Bronchial epithelial cell (primary cell): ENCODE data around the gene LYSET. TPM values are rescaled to one million over a fixed set of nuclear protein-coding genes. Genes with fewer than 3 reads are reported as not detected.
"Not testable (repeated sequence)": the region's sequence is repeated elsewhere in the genome, so short reads cannot be mapped to it uniquely, and the experiment has no call there.

Experiments used
- DNase-seq: peaks from one replicate; pipeline ENCODE4 v3.0.0-alpha.2; 2010; ENCODE audit warnings: low read depth
- FAIRE-seq: peaks from 2 replicates; lab custom pipeline; 2011; peaks lifted over from hg19 to GRCh38; lab: Jason Lieb, UNC
- H3K27me3 ChIP-seq: 2 replicates; pipeline ENCODE4 v1.5.1; 2011; ENCODE audit warnings: low read length; ENCODE audit not compliant: control insufficient read depth, insufficient read depth
- H3K36me3 ChIP-seq: 2 replicates; pipeline ENCODE4 v1.5.1; 2011; ENCODE audit warnings: low read length; ENCODE audit not compliant: control insufficient read depth, insufficient read depth
- H3K4me3 ChIP-seq: 2 replicates; pipeline ENCODE4 v1.5.1; 2011; ENCODE audit warnings: mild to moderate bottlenecking, low read depth, low read length, control low read depth
- total RNA-seq: library from RNA; depleted of rRNA; stranded (reverse); fragments of >200 nt; gene quantifications from 2 replicates; pipeline ENCODE4 v1.2.1, GENCODE V29; 2014
- TF ChIP-seq, protein P1 (sequence below): IDR thresholded peaks from 2 replicates; pipeline ENCODE4 v1.5.1; 2011; ENCODE audit warnings: mild to moderate bottlenecking, moderate library complexity, low read length, control low read depth, inconsistent platforms; ENCODE audit not compliant: insufficient read depth, severe bottlenecking

LYSET gene
- total RNA-seq, 1 donor from 2014 or later: 11.3 TPM

- TF ChIP-seq, protein P1, sequence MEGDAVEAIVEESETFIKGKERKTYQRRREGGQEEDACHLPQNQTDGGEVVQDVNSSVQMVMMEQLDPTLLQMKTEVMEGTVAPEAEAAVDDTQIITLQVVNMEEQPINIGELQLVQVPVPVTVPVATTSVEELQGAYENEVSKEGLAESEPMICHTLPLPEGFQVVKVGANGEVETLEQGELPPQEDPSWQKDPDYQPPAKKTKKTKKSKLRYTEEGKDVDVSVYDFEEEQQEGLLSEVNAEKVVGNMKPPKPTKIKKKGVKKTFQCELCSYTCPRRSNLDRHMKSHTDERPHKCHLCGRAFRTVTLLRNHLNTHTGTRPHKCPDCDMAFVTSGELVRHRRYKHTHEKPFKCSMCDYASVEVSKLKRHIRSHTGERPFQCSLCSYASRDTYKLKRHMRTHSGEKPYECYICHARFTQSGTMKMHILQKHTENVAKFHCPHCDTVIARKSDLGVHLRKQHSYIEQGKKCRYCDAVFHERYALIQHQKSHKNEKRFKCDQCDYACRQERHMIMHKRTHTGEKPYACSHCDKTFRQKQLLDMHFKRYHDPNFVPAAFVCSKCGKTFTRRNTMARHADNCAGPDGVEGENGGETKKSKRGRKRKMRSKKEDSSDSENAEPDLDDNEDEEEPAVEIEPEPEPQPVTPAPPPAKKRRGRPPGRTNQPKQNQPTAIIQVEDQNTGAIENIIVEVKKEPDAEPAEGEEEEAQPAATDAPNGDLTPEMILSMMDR: no peak
- DNase-seq (peak; percentile 59), FAIRE-seq (no peak)
- Histone ChIP-seq H3K27me3 (no peaks in the 10 kb centered on the region), H3K36me3 (no peaks in the 10 kb centered on the region), H3K4me3 (no peak overlapping the region)
These were observed 29.4 kb upstream of the LYSET start for GRCh38 chr14:93155667-93156066.

GRCh38 chr14:93156693-93157369 is 28.3 kb upstream of the LYSET start:
- Histone ChIP-seq H3K4me3 (no peak overlapping the region), H3K36me3 (no peaks in the 10 kb centered on the region), H3K27me3 (no peaks in the 10 kb centered on the region)
- DNase-seq: no peak
- no peak for FAIRE-seq
- TF ChIP-seq, protein P1: no peak

DNA sequence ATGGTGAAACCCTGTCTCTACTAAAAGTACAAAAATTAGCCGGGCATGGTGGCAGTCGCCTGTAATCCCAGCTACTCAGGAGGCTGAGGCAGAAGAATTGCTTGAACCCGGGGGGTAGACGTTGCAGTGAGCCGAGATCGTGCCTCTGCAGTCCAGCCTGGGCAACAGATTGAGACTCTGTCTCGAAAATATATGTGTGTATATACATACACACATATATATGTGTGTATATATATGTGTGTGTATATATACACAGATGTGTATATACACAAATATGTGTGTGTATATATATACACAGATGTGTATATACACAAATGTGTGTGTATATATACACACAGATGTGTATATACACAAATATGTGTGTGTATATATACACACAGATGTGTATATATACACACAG is 26.8 kb upstream of the LYSET start:
- H3K4me3 ChIP-seq, FAIRE-seq, DNase-seq, H3K27me3 ChIP-seq, H3K36me3 ChIP-seq: not testable (repeated sequence)

DNA sequence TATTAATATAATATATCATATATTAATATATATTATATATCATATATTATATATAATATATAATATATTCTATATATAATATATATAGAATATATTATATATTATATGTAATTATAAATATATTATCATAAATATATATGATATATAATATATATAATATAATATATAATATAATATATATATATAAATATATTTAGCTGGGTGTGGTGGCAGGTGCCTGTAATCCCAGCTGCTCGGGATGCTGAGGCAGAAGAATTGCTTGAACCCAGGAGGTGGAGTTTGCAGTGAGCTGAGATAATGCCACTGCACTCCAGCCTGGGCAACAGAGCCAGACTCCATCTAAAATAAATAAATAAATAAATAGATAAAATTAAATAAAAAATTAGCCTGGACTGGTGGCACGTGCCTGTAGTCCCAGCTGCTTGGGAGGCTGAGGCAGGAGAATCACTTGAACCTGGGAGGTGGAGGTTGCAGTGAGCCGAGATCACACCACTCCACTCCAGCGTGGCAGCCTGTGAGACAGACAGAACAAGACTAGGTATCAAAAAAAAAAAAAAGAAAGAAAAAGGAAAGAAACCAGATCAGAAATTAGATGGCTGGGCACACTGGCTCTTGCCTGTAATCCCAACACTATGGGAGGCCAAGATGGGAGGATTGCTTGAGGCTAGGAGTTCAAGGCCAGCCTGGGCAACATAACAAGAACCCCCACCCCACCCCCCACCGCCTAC is 25.3 kb upstream of the LYSET start:
- H3K36me3 ChIP-seq, FAIRE-seq: not testable (repeated sequence)

DNA sequence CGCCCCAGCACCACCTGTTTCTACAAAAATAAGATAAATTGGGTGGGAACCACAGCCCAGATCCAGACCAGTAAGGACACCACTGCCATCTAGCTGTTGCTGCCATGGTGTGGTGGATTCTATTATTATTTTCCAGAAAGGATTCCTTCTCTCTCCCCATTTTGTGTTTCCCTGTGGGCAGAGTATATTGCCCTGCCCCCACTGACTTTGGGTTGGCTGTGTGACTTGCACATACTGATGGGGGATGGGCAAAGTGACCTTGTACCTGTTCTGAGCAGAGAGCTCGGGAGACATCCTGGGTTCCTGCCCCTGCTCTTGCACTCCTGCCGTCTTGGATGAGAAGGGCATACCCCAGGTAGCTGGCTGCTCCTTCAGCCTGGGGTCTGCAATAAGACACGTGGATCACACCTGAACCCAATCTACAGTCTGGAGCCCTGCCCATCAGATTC is 24.7 kb upstream of the LYSET start:
- DNase-seq (no peak), FAIRE-seq (no peak)
- Histone ChIP-seq H3K36me3 (no peaks in the 10 kb centered on the region), H3K27me3 (no peaks in the 10 kb centered on the region), H3K4me3 (no peak overlapping the region)
- TF ChIP-seq, protein P1: peak; percentile 40

More for the DNA sequence above, 25.3 kb upstream of the LYSET start:
- H3K27me3 ChIP-seq, DNase-seq, H3K4me3 ChIP-seq: not testable (repeated sequence)

- H3K4me3 ChIP-seq: no peak overlapping the region
- DNase-seq (no peak), FAIRE-seq (no peak)
- no peaks in the 10 kb centered on the region for H3K36me3 ChIP-seq
- TF ChIP-seq, protein P1: no peak
- no peaks in the 10 kb centered on the region for H3K27me3 ChIP-seq
These were observed 23.6 kb upstream of the LYSET start for GRCh38 chr14:93161411-93161940.
